Measurements from ENCODE around the gene ABCF2. TPM values are rescaled to one million over a fixed set of nuclear protein-coding genes. Genes with fewer than 3 reads are reported as not detected.

ABCF2 gene
- total RNA-seq, 1 donor from 2014 or later, result 29.5 TPM

DNA sequence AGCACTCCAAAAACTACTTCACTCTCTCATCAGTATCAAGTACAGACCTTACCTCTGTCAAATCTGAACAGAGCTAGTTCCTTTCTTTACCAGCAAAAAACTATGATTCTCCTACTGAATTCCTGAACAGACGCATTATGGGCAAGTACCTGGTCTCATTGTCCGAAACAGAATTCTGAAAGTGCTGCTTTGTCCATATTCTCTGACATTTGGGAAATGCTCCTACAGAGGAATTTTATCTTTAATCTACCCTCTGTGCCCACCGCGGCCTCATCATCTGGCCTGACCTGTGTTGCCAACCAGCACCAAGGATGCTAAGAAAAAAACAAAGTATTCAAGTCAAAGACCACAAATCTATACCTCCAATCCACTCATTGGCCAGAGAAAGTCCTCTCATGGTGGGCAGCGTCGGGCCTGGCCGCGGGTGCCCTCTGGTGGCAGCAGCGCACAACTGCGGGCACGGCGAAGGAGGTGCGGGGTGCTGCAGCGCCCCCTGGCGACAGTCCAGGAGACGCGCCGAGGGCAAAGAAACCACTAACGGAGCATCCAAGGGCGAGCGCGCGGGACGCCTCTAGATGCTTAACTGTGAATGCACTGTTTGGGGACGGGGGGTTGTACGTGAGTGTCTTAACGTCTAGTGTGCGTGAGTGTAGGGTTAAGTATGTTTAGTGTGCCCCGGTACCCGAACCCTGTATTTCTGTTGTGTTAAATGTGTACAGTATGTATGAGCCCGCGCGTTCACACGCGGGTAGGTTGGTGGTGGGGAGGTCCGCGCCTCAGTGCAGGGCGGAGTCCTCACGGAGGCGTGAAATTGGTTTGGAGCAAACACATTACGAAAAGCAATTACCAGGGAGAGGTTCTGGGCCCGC, 54.5 kb downstream of the ABCF2 start:
- DNase-seq, result peak; percentile 62

DNA sequence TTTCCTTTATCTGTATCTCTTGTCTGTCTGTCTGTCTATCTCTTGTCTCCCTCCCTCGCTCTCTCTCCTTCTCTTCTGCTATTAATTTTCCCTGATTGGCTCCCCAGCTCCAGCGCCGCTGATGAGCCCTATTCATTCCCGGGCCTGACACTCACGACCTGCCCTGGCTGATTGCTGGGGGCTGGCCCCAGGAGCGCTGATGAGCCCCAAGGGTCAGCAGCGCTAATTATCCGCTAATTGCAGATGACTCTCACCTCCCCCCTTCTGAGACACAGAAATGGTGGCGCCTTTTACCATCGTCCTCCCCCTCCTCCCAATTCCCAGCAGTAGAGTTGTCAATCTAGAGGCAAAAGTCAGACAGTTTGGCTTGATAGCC, 58.2 kb downstream of the ABCF2 start:
- no peak for DNase-seq

DNA sequence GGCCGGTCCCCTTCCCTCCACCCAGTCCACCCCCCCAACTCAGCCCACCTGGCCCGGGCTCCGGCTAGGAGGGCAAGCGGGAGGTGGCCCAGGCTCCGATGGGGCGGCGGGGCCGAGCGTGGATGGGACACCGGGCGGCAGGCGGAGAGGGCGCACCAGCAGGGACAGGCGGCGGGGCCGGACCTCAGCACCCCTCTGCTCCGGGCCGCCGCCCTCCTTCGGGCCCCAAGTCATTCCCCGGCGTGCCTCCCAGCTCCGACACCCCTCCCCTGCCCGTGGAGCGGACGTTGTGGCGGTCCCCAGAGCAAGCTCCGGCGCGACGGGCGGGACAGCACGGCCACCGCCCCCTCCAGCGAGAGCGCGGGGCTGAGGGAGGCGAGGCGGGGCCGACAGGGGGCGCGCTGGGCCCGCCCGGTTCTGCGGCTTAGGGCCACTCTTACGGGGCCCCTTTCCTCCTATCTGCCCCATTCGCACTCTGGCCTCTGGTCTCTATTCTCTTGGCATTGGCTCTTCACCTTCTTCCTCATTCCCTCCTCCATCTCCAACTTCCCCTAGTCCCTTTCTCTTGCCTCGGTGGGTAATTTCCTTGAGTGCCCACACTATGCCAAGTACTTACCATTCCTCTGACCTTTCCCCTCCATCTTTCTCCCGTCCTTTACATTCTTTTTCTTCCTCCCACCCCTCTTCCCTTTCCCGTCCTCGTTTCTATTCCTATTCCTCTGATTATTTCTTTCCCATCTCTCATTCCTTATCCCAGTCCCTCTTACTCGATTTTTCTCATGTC, 58.8 kb downstream of the ABCF2 start:
- DNase-seq, result no peak

DNA sequence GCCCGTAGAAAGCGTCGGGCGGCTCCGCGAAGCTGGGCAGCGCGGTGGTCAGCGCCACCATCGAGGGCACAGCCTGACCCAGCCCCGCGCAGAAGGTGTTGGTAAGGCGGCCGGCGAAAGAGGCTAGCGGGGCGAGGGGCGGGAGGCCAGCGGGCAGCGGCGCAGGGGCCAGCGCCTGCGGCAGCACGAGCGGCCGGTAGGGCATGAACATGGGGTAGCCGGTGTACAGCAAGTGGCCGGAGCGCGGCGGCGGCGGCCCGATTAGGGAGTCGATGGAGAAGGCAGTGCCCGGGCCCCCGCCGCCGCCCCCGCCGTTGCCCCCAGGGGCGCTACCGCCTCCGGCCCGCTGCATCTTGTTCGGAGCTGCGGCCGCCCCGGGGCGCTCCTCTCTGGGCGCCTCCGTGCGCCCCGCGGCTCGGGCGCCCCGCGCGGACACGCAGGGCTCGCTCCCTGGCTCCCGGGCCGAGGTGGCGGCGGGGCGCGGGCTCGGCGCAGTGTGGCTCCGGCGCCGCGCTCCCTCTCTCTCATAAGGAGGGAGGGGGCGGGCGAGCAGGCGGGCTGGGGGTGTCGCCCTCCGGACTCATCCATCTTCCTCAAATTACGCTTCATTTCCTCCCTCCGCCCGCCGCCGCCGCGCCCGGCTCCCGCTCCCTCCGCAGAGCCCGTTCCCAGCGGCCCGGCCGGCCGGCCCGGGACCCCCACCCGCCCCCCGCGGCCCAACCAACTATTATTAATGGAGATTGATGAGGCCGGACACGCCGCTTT, 59.6 kb downstream of the ABCF2 start, which contains the start of gene GBX1:
Gene GBX1, minus strand, starts transcription at position 498 of the 765 bp plus-strand sequence. Its CDS starts 146 bp downstream, at position 352.
- DNase-seq, result no peak

DNA sequence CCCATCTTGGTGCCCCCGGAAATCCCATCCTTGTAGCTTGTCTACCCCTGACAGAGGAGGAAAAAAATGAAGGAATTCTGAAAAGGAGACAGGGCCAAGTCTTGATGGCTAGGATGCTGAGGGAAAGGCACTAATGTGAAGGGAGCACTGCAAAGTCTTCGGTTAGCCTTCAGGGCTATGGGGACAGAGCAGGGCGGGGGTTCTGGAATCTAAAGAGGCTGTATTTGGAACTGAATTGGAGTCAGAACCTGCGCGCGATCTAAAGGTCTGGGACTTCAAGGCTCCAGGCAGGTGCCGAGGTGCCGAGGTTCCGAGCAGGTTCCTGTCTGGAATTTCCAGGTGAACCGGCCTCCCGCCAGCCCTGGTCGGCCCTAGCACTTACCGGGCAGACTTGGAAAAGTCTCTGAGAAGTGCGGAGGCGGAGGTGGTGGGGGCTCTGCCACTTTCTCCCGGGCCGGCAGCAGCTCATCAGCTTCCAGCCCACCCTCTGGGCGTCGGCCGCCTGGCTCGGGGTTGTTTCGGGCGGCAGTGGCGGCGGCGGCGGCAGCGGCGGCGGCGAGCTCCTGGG, 60.3 kb downstream of the ABCF2 start:
- DNase-seq, result no peak

Other genes with a start within 250 kb of the ABCF2 start
- 8.0 TPM for gene KCNH2, start 248.9 kb downstream of the ABCF2 start, total RNA-seq
- gene NOS3, start 236.2 kb downstream of the ABCF2 start, total RNA-seq, result 0.78 TPM
- 1.9 TPM for gene ATG9B, start 202.7 kb downstream of the ABCF2 start, total RNA-seq
- gene ABCB8, start 198.8 kb downstream of the ABCF2 start, total RNA-seq, result 24.3 TPM
- 0.62 TPM for gene ASIC3, start 178.7 kb downstream of the ABCF2 start, total RNA-seq
- 37.3 TPM for gene CDK5, start 169.3 kb downstream of the ABCF2 start, total RNA-seq
- gene SLC4A2, start 167.6 kb downstream of the ABCF2 start, total RNA-seq, result 13.7 TPM
- 30.7 TPM for gene FASTK, start 146.4 kb downstream of the ABCF2 start, total RNA-seq
- 9.7 TPM for gene TMUB1, start 143.7 kb downstream of the ABCF2 start, total RNA-seq
- 85.6 TPM for gene AGAP3, start 140.7 kb downstream of the ABCF2 start, total RNA-seq
- gene GBX1, start 59.5 kb downstream of the ABCF2 start, total RNA-seq, result not detected
- gene ASB10, start 40.0 kb downstream of the ABCF2 start, total RNA-seq, result not detected
- gene H2BK1, start 16.7 kb downstream of the ABCF2 start, total RNA-seq, result not detected
- gene CHPF2, start 5.3 kb upstream of the ABCF2 start, total RNA-seq, result 19.0 TPM
- 147 TPM for gene SMARCD3, start 21.5 kb upstream of the ABCF2 start, total RNA-seq
- 33.5 TPM for gene NUB1, start 114.6 kb upstream of the ABCF2 start, total RNA-seq
- 50.2 TPM for gene WDR86, start 182.8 kb upstream of the ABCF2 start, total RNA-seq
- not detected for gene CRYGN, start 212.9 kb upstream of the ABCF2 start, total RNA-seq